H9 (cell line): ENCODE measurements around the gene PA2G4. TPM values are rescaled to one million over a fixed set of nuclear protein-coding genes. Genes with fewer than 3 reads are reported as not detected.

Experiments used
- DNase-seq: peaks from one replicate; pipeline ENCODE4 v3.0.0-alpha.2; 2017
- H2AFZ ChIP-seq: one replicate; pipeline ENCODE4 v1.6.1; 2013; ENCODE audit warnings: mild to moderate bottlenecking, low read length, control low read depth, moderate library complexity
- H2AK5ac ChIP-seq: 2 replicates; pipeline ENCODE4 v1.6.1; 2013; ENCODE audit warnings: low read length, control low read depth, mixed read lengths; ENCODE audit not compliant: insufficient read length
- H2BK120ac ChIP-seq: one replicate; pipeline ENCODE4 v1.6.1; 2013; ENCODE audit warnings: low read depth, mild to moderate bottlenecking, low read length, control low read depth, inconsistent platforms; ENCODE audit not compliant: poor library complexity, severe bottlenecking
- H2BK12ac ChIP-seq: 2 replicates; pipeline ENCODE4 v1.6.1; 2013; ENCODE audit warnings: low read length, control low read depth, mixed read lengths, low read depth; ENCODE audit not compliant: insufficient read length
- H2BK15ac ChIP-seq: 2 replicates; pipeline ENCODE4 v1.6.1; 2013; ENCODE audit warnings: low read depth, low read length, control low read depth
- H2BK20ac ChIP-seq: one replicate; pipeline ENCODE4 v1.6.1; 2013; ENCODE audit warnings: low read depth, mild to moderate bottlenecking, low read length, control low read depth, inconsistent platforms; ENCODE audit not compliant: poor library complexity, severe bottlenecking
- H2BK5ac ChIP-seq: 2 replicates; pipeline ENCODE4 v1.6.1; 2013; ENCODE audit warnings: low read length, control low read depth, mixed read lengths; ENCODE audit not compliant: insufficient read length
- H3K14ac ChIP-seq: 2 replicates; pipeline ENCODE4 v1.6.1; 2013; ENCODE audit warnings: low read length, control low read depth; ENCODE audit not compliant: insufficient read depth
- H3K18ac ChIP-seq: 2 replicates; pipeline ENCODE4 v1.6.1; 2013; ENCODE audit warnings: low read depth, mild to moderate bottlenecking, mixed read lengths, low read length, control low read depth; ENCODE audit not compliant: insufficient read length
- H3K23ac ChIP-seq: 2 replicates; pipeline ENCODE4 v1.6.1; 2013; ENCODE audit warnings: low read length, control low read depth, mixed read lengths, low read depth; ENCODE audit not compliant: insufficient read length
- H3K23me2 ChIP-seq: 2 replicates; pipeline ENCODE4 v1.6.1; 2013; ENCODE audit warnings: low read depth, mild to moderate bottlenecking, mixed read lengths, low read length, control low read depth; ENCODE audit not compliant: insufficient read length, poor library complexity, severe bottlenecking
- H3K27ac ChIP-seq: 2 replicates; pipeline ENCODE4 v1.5.1; 2013; ENCODE audit warnings: low read length, control low read depth, mixed read lengths, low read depth; ENCODE audit not compliant: insufficient read length
- H3K27me3 ChIP-seq: 2 replicates; pipeline ENCODE4 v1.6.1; 2013; ENCODE audit warnings: low read length, control low read depth, inconsistent platforms; ENCODE audit not compliant: insufficient read depth
- H3K4ac ChIP-seq: 2 replicates; pipeline ENCODE4 v1.6.1; 2013; ENCODE audit warnings: low read depth, mild to moderate bottlenecking, control low read depth, inconsistent platforms, low read length, moderate library complexity
- H3K4me1 ChIP-seq: 2 replicates; pipeline ENCODE4 v1.6.1; 2013; ENCODE audit warnings: low read length, control low read depth, inconsistent platforms; ENCODE audit not compliant: insufficient read depth
- H3K4me2 ChIP-seq: 2 replicates; pipeline ENCODE4 v1.6.1; 2013; ENCODE audit warnings: low read length, control low read depth, mixed read lengths; ENCODE audit not compliant: insufficient read length, insufficient read depth
- H3K56ac ChIP-seq: 2 replicates; pipeline ENCODE4 v1.6.1; 2013; ENCODE audit warnings: low read depth, mild to moderate bottlenecking, mixed read lengths, low read length, control low read depth; ENCODE audit not compliant: insufficient read length
- H3K79me1 ChIP-seq: 2 replicates; pipeline ENCODE4 v1.6.1; 2013; ENCODE audit warnings: low read depth, mild to moderate bottlenecking, moderate library complexity, low read length, control low read depth, inconsistent platforms; ENCODE audit not compliant: insufficient read depth, poor library complexity, severe bottlenecking
- H3K79me2 ChIP-seq: 2 replicates; pipeline ENCODE4 v1.6.1; 2013; ENCODE audit warnings: low read length, control low read depth, inconsistent platforms; ENCODE audit not compliant: insufficient read depth
- H3K9ac ChIP-seq: 2 replicates; pipeline ENCODE4 v1.6.1; 2013; ENCODE audit warnings: low read length, control low read depth, mixed read lengths; ENCODE audit not compliant: insufficient read length; ENCODE audit errors: extremely low read depth
- H3K9me3 ChIP-seq: one replicate; pipeline ENCODE4 v1.6.1; 2013; ENCODE audit warnings: low read depth, low read length, inconsistent platforms; ENCODE audit not compliant: control insufficient read depth
- H3T11ph ChIP-seq: one replicate; pipeline ENCODE4 v1.6.1; 2013; ENCODE audit warnings: mild to moderate bottlenecking, low read length, control low read depth, inconsistent platforms
- H4K20me1 ChIP-seq: one replicate; pipeline ENCODE4 v1.6.1; 2013; ENCODE audit not compliant: control insufficient read depth, insufficient read length, insufficient read depth
- H4K5ac ChIP-seq: 2 replicates; pipeline ENCODE4 v1.6.1; 2013; ENCODE audit warnings: low read depth, mild to moderate bottlenecking, mixed read lengths, low read length, control low read depth; ENCODE audit not compliant: insufficient read length
- H4K8ac ChIP-seq: replicated peaks from 2 replicates; pipeline ENCODE4 v1.6.1; 2013; ENCODE audit warnings: low read length, control low read depth, mixed read lengths, low read depth; ENCODE audit not compliant: insufficient read length
- H4K91ac ChIP-seq: 2 replicates; pipeline ENCODE4 v1.6.1; 2013; ENCODE audit warnings: low read depth, mild to moderate bottlenecking, moderate library complexity, mixed read lengths, low read length, control low read depth; ENCODE audit not compliant: insufficient read length
- H3K27ac Mint-ChIP-seq, 3 experiments: 2 replicates in 2 of 3; 3 replicates in 1 of 3; pipeline ENCODE4 v1.8.0; 2020 to 2021; ENCODE audit warnings: mixed read lengths in 3 of 3, mild to moderate bottlenecking in 1 of 3, moderate library complexity in 1 of 3
- H3K27me3 Mint-ChIP-seq: 2 replicates; pipeline ENCODE4 v1.8.0; 2021; ENCODE audit warnings: low read depth, mild to moderate bottlenecking, moderate library complexity, mixed read lengths
- H3K36me3 Mint-ChIP-seq, 3 experiments: 2 replicates in 2 of 3; 3 replicates in 1 of 3; pipeline ENCODE4 v1.8.0; 2020 to 2021; ENCODE audit warnings: low read depth in 3 of 3, mixed read lengths in 3 of 3; ENCODE audit not compliant: insufficient read depth in 1 of 3
- H3K4me1 Mint-ChIP-seq, 2 experiments: 2 replicates each; pipeline ENCODE4 v1.8.0; 2020; ENCODE audit warnings: mixed read lengths in 2 of 2
- H3K4me3 Mint-ChIP-seq, 2 experiments: 2 replicates in 1 of 2; 3 replicates in 1 of 2; pipeline ENCODE4 v1.8.0; 2020 to 2021; ENCODE audit warnings: mild to moderate bottlenecking in 2 of 2, mixed read lengths in 2 of 2, moderate library complexity in 1 of 2
- H3K9me3 Mint-ChIP-seq, 2 experiments: 2 replicates in 1 of 2; 3 replicates in 1 of 2; pipeline ENCODE4 v1.8.0; 2020; ENCODE audit warnings: mild to moderate bottlenecking in 2 of 2, mixed read lengths in 2 of 2, moderate library complexity in 1 of 2
- WGBS: extraction: QIAGEN DNeasy Blood & Tissue Kit; methylation state at CpG from one replicate; pipeline ENCODE4 v1.1.7; 2013; ENCODE audit warnings: missing lambda C conversion rate, low lambda C conversion rate, mixed read lengths; ENCODE audit not compliant: insufficient read length; ENCODE audit errors: extremely low coverage; 5-methylcytosine and 5-hydroxymethylcytosine counted together
- total RNA-seq: library from RNA; stranded (reverse); gene quantifications from 2 replicates; pipeline ENCODE4 v1.2.1, GENCODE V29; 2021
- TF ChIP-seq, protein P1 (sequence below): fragments of 200-600 bp; sonication (generic); conservative IDR thresholded peaks from 3 replicates; pipeline ENCODE4 v1.8.0; 2021; ENCODE audit warnings: antibody characterized with exemption, mild to moderate bottlenecking

Gene PA2G4
- total RNA-seq, 1 experiment from 2014 or later, result 248 TPM

DNA sequence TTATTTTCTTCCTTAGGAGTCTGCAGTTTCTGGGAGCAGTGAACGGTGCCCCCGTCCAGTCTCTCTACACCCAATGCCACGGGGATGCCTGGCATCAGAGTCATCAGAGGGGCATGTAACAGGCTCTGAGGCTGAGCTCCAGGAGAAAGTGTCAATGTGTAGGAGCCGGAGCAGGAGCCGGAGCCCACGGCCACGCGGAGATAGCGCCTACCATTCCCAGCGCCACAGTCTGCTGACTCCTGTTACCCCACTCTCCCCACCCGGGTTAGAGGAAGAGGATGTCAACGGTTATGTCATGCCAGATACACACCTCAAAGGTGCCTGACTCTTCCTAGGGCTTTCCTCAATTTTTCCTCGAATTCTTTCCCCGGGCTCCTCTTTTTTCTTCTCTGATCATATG is 3.3 kb upstream of the PA2G4 start:
- no peak overlapping the region for H3K23ac ChIP-seq
- H2BK12ac ChIP-seq, result no peak overlapping the region
- H3K27ac Mint-ChIP-seq, result no peak overlapping the region; a peak in 1 of 7 replicates
- no peak overlapping the region for H4K5ac ChIP-seq
- no peaks in the 10 kb centered on the region for H3K79me1 ChIP-seq
- H3K18ac ChIP-seq, result no peak overlapping the region
- DNase-seq, result no peak
- peaks cover 0 to 3% of the 10 kb centered on the region in 2 experiments; a peak in 1 of 5 replicates for H3K9me3 Mint-ChIP-seq
- TF ChIP-seq, protein P1, sequence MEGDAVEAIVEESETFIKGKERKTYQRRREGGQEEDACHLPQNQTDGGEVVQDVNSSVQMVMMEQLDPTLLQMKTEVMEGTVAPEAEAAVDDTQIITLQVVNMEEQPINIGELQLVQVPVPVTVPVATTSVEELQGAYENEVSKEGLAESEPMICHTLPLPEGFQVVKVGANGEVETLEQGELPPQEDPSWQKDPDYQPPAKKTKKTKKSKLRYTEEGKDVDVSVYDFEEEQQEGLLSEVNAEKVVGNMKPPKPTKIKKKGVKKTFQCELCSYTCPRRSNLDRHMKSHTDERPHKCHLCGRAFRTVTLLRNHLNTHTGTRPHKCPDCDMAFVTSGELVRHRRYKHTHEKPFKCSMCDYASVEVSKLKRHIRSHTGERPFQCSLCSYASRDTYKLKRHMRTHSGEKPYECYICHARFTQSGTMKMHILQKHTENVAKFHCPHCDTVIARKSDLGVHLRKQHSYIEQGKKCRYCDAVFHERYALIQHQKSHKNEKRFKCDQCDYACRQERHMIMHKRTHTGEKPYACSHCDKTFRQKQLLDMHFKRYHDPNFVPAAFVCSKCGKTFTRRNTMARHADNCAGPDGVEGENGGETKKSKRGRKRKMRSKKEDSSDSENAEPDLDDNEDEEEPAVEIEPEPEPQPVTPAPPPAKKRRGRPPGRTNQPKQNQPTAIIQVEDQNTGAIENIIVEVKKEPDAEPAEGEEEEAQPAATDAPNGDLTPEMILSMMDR, result no peak
- no peak overlapping the region for H2BK5ac ChIP-seq
- H3K9ac ChIP-seq, result no peak overlapping the region
- no peak overlapping the region for H3K4ac ChIP-seq
- H2BK120ac ChIP-seq, result no peak overlapping the region
- no peak overlapping the region for H3K4me3 Mint-ChIP-seq
- no peaks in the 10 kb centered on the region for H3K27me3 ChIP-seq
- H4K8ac ChIP-seq, result no peak overlapping the region
- H2BK15ac ChIP-seq, result no peak overlapping the region
- H3T11ph ChIP-seq, result no peak overlapping the region
- H3K4me2 ChIP-seq, result no peak overlapping the region
- no peak overlapping the region for H2BK20ac ChIP-seq
- H3K79me2 ChIP-seq, result peaks cover 13% of the 10 kb centered on the region; the same call in 1 of the 2 replicates
- H3K23me2 ChIP-seq, result peaks cover 8% of the 10 kb centered on the region
- no peaks in the 10 kb centered on the region for H4K20me1 ChIP-seq
- no peak overlapping the region for H3K27ac ChIP-seq
- H4K91ac ChIP-seq, result no peak overlapping the region
- H3K14ac ChIP-seq, result no peak overlapping the region
- no peaks in the 10 kb centered on the region for H3K9me3 ChIP-seq
- H3K4me1 ChIP-seq, result peaks cover 5% of the 10 kb centered on the region; the same call in 1 of the 2 replicates
- H2AFZ ChIP-seq, result no peak overlapping the region
- no peaks in the 10 kb centered on the region; the same call in none of the 2 replicates for H3K27me3 Mint-ChIP-seq
- no peak overlapping the region for H3K56ac ChIP-seq
- H2AK5ac ChIP-seq, result no peak overlapping the region
- H3K36me3 Mint-ChIP-seq, result peaks cover 34 to 78% (median 61%) of the 10 kb centered on the region in 3 experiments
- WGBS, result no CpG with 5 or more reads among the region's 14 CpGs
- peaks cover 15 to 20% of the 10 kb centered on the region in 2 experiments for H3K4me1 Mint-ChIP-seq
